NCI-H2171 (cell line): Measurements from ENCODE around the gene PCNX3.

Experiments
- DNase-seq: peaks from one replicate; lab custom pipeline; 2025; lab: John Stamatoyannopoulos, UW

PCNX3 gene

GRCh38 chr11:65580756-65581155 lies 34.8 kb upstream of the PCNX3 start:
- DNase-seq: no peak

GRCh38 chr11:65581928-65582327 lies 33.6 kb upstream of the PCNX3 start:
- DNase-seq: no peak

DNA sequence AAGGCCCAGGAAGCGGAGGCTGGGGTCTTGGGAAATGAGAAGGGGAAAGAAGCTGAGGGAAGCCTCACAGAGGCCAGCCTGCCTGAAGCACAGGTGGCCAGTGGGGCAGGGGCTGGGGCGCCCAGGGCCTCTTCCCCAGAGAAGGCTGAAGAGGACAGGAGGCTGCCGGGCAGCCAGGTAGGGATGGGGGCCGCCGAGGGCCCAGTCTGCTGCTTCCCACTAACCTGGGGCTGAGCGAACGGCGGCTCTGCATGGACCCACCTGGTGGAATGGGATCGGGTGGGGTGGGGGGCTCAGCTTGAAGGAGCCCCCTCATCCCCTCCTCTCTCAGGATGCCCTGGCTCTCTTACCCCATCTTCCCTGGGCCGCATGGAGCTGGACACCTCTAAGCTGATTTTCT lies 32.0 kb upstream of the PCNX3 start:
- DNase-seq: no peak

DNA sequence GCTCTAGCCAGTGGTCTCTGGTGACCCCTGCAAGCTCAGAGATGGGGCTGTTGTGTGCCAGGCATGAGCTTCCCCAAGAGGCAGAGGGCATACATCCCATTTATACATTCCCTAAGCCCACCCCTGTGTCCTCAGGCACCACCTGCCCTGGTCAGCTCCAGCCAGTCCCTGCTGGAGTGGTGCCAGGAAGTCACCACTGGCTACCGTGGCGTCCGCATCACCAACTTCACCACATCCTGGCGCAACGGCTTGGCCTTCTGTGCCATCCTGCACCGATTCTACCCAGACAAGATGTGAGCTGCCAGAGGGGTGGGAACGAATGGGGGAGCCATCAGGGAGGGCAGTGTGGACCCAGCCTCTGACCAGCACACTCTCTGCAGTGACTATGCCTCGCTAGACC lies 31.5 kb upstream of the PCNX3 start:
- no peak for DNase-seq

DNA sequence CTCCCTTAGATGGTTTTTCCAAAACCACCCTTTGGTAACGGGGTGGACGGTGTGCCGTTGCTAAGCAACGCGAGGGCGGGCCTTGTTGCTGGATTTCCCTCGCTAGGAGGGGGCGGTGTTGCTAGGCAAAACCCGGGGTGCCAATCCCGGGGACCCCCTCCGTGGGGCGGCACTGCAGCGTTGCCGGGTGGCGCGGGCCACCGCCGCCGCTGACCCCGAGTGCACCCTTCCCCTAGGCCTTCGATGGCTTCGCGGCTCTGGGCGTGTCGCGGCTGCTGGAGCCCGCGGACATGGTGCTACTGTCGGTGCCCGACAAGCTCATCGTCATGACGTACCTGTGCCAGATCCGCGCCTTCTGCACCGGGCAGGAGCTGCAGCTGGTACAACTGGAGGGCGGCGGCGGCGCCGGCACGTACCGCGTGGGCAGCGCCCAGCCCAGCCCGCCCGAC lies 30.8 kb upstream of the PCNX3 start:
- no peak for DNase-seq

DNA sequence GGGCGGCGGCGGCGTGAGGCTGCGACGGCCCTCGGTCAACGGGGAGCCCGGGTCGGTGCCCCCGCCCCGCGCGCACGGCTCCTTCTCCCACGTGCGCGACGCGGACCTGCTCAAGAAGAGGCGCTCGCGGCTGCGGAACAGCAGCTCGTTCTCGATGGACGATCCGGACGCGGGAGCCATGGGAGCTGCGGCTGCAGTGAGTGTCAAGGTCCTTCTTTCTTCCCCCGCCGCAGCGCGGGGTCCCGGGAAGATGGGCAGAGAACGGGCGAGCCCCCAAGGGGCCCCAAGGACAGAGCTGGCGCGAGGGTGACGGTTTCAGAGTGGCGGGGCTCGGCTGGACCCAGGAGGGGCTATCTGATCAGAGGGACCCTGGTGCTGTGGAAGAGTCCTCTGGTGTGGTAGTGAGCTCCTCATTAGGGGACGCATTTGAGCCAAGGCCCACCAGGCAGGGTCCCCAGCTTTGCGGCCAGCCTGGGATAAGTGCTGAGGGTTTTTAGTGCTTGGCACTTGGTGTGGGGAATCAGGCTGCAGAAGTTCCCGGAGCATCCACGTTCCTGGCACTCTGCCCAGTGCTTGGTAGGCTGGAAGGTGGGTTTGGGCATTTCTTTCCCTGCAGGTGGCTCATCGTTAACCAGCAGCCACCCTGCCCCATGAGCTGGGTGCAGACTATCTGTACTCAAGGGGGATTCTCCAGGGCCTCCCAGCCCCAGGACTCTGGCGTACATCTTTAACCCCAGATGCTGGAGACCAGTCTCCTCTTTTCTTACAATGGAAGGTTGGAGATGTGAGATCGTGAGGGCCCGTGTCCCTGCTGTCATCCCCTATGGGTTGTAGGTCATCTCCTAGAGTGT lies 30.0 kb upstream of the PCNX3 start:
- no peak for DNase-seq

GRCh38 chr11:65586247-65586630 lies 29.3 kb upstream of the PCNX3 start:
- no peak for DNase-seq

- DNase-seq: no peak
Observed at GRCh38 chr11:65586676-65587075, 28.9 kb upstream of the PCNX3 start.

DNA sequence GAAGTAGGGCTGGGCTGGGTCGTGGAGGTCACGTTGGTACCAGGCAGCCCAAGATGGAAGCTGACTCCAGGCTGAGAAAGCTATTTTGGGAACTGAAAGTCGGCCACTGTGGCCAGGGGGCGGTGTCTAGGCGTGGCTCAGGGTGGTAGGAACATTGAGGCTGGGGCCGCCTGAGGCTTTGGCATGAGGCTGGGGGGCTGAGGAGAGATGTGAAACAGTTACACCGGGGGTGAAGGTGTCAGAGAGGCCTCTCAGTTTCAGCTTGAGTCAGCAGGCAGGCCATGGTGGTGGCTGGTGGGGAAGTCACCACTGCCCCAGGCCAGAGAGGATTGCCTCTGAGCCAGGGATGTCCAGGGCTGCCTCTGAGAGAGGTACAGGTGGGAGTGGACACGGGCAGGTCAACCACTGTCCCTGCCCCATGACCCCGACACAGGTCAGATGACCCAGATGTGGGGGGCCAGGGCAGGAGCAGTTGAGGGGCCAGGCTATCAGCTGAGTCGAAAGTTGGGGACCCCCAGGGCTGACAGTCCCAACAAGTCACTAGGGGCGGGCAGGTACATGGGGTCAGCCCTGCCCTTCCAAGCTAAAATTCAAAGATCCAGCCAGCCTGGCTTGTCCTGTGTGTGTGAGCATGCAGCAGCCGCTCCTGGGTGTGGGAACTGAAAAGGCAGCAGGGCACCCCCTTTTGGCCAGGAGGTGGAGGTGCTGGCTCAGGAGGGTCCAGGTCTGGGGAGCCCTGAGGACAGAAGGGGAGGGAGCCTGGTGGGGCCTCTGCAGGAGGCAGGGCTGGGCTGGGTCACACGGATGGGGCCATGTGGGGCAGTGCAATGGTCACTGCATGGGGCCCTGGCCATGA lies 27.1 kb upstream of the PCNX3 start:
- DNase-seq: no peak

GRCh38 chr11:65589444-65590239 lies 25.9 kb upstream of the PCNX3 start:
- no peak for DNase-seq

- peak; percentile 50 for DNase-seq
Observed at GRCh38 chr11:65590240-65590738, 25.3 kb upstream of the PCNX3 start.

DNA sequence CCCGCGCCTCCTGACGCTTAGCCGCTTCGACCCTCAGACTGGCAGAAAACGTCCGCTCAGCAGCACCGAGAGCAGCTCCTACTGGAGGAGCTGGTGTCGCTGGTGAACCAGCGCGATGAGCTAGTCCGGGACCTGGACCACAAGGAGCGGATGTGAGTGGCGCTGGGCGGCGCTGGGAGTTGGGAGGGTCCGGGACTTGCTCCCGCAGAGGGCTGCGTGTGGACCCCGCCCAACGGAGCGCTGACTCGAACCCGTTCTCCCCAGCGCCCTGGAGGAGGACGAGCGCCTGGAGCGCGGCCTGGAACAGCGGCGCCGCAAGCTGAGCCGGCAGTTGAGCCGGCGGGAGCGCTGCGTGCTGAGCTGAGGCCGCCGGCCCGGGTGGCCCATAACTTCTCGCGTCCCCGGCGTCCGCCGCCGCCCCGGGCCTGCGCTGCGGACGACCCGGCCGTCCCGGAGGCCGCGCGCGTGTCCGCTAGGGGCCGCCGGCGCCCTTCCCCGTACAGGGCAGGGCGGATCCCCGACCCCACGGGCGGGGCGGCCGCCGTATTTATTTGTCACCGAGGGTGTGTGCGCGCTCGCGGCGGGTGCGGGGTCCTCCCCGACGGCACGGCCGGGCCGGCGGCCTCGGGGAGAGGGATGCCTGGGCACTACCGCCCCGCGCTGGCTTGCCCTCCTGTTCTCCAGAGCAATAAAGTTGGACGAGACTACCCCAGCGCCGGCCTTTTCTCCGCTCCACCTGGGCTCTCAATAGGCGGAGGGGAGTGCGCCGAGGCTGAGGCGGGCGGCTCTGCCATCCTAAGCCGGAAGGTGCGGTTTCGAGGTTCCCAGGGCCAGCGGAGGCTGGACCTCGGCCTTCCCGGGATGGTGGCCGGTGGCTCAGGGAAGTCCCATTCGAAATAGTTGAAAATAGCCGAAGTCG lies 23.4 kb upstream of the PCNX3 start:
- DNase-seq: no peak

DNA sequence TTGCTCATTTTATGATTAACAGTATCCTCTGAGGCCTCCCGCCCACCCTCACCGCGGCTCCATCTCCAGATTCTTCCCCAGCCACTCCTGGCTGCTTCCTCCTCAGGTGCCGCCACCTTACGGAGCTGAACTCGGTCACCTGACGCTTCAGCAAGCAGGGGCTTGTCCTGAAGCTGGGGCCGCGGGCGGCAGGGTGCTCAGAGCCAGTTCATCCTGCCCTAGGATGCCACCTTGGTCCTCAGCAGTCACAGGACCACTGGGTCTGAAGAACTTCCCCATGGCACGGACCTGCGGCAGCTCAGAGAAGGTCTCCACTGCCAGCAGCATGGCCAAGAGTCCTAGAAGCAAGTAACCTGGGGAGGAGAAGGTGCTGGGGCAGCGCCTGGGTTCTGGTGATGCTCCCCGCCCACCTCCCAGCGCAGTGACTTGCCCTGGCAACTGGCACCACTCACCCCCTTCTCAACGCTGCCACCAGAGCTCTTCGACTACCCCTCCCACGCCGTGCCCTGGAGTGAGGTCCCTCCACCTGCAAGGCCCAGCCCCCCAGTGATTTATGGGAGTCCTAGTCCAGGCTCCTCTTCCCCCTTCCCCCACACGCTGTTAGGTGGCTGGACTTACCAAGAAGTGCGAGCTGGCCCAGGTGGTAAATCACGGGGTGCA lies 22.6 kb upstream of the PCNX3 start:
- DNase-seq: peak; percentile 51

GRCh38 chr11:65593518-65594414 lies 21.8 kb upstream of the PCNX3 start:
- no peak for DNase-seq

DNA sequence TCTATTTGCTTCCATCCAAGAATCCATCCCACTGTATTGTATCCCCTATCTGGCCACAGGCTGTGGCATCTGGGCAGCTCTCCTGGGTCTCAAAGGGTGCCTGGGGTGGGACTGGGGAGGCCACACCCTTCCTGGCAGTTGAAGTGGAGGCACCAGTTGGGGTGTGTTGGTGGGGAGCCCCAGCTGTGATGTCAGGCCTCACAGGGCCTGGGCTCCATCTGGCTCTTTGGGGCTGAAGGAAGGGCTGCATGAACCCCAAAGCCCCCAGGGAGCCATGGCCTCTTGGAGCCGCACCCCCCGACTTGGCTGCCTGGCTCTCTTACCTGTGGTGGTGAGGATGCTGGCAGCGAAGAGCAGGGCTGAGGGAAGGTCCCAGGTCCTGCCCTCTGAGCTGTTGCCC lies 20.4 kb upstream of the PCNX3 start:
- no peak for DNase-seq

DNA sequence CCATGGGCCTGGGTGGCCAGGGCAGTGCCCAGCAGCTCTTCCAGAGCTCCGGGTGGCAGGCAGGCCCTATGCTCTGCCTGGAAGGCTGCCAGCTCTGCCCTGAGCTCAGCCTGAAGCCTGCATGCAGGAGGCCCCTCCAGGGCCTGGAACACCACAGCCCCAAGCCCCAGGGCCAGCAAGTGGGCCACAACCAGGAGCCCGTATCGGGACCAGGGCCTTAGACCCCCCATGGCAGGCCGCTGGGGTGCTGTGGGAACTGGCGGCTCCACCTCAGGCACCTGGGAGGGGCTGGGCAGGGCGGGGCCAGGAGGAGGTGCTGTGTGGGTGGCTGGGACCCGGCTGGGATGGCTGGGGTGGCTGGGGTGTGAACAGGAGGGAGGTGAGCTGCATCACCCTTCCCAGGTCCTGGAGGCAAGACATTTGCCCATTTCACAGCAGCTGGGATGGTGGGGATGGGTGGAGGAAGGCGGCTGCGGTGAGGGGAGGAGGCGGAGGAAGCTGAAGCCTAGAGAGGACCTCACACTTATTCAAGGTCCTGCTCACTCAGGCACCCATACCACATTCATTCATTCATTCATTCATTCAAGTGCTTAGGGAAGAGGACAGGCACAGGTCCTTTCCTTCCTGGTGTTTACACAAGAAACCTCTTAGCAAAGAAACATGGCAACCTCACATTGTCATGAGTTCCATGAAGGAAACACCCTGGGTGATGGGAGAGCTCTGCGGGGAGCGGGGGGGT lies 19.9 kb upstream of the PCNX3 start, which contains the start of gene KCNK7:
TSS of gene KCNK7 (minus strand) at position 258 of the 739 bp plus-strand sequence. CDS start at position 230, 28 bp downstream.
- no peak for DNase-seq

GRCh38 chr11:65596520-65596919 lies 19.1 kb upstream of the PCNX3 start:
- DNase-seq: no peak

DNA sequence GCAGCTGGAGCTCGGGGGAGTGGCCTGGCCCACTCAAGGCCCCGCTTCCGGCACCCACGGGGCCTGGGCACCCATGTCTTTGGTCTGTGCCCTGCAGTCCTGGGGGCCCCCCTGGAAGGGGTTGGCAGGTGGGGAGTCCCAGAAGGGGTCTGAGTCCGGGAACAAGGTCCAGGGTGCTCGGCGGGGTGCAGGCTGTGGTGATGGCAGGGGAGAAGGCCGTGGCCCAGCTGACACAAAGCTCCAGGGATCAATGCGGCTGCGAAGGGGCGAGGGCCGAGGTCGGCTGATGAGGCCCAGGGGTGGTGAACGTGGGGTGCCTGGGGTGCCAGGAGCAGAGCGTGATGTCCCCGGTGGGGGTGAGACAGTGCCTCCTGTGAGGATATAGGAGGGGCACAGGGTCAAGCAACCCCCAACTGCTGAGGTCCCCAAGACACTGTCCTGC lies 17.3 kb upstream of the PCNX3 start:
- no peak for DNase-seq
